ENCODE data around the gene CIDEC.

Gene CIDEC, protein sequence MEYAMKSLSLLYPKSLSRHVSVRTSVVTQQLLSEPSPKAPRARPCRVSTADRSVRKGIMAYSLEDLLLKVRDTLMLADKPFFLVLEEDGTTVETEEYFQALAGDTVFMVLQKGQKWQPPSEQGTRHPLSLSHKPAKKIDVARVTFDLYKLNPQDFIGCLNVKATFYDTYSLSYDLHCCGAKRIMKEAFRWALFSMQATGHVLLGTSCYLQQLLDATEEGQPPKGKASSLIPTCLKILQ

DNA sequence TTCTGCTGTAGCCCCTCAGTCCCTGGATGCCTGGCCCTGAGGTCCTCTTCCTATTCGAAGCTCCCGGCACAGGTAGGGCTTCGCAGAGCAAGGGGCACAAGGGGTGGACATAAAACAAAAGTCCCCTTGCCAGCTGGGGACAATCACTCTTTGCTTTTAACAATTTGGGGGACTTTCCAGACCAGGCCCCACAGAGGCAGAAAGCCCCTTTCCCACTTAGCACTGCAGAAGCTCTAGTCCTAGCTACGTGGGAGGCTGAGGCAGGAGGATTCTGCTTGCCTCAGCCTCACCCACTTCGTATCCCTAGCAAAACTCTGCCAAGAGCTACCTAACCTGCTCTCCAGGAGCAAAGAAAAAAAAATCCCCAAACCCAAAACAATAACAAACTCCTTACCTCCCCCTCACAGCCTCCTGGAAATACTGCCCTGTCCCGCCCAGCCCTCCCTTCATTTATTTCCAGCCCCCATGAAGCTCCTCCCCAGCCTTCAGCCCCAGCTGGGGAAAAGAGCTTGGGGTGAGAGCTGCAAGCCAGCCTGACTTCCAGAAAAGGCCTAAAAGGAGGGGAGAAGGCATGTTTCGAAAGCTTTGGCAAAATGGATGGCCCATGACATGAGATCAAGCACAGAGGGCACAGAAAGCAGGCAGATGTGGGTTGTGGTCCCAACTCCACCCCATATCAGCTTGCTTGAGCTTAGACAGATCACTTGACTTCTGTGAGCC is at the start of gene CIDEC:
CIDEC (minus strand) TSS at position 424 of the 720 bp plus-strand sequence. CDS start 1,767 bp downstream, outside the sequence.
- Histone ChIP-seq H3K27ac (no peak within 1 kb of the TSS), H3K36me3 (no peaks in the 10 kb centered on the region), H3K27me3 (no peaks in the 10 kb centered on the region), H3K4me1 (no peaks in the 10 kb centered on the region), H3K9me3 (no peaks in the 10 kb centered on the region), H3K4me3 (no peak within 1 kb of the TSS)
- intact Hi-C loops (cut with DNase I; ENCODE audit: low total_unique reads) = no loop called here
- TF ChIP-seq, protein P1, sequence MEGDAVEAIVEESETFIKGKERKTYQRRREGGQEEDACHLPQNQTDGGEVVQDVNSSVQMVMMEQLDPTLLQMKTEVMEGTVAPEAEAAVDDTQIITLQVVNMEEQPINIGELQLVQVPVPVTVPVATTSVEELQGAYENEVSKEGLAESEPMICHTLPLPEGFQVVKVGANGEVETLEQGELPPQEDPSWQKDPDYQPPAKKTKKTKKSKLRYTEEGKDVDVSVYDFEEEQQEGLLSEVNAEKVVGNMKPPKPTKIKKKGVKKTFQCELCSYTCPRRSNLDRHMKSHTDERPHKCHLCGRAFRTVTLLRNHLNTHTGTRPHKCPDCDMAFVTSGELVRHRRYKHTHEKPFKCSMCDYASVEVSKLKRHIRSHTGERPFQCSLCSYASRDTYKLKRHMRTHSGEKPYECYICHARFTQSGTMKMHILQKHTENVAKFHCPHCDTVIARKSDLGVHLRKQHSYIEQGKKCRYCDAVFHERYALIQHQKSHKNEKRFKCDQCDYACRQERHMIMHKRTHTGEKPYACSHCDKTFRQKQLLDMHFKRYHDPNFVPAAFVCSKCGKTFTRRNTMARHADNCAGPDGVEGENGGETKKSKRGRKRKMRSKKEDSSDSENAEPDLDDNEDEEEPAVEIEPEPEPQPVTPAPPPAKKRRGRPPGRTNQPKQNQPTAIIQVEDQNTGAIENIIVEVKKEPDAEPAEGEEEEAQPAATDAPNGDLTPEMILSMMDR (IDR thresholded peaks at IDR 0.05) = no peak
- DNase-seq = no peak

DNA sequence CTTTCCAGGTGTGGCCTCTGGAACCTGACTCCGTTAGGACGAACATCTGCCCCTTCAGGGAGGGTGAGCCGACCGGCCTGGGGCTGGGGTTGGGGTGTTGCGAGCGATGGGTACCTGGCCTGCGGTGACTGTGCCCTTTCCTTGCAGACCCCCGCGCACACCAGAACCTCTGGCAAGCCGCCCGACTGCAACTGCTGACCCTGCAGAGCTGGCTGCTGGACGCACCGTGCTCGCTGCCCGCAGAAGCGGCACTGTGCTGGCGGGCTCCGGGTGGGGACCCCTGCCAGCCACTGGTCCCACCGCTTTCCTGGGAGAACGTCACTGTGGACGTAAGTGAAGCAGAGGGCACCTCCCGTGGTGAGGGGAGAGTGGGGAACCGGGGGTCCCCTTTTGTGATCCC is 48.1 kb upstream of the CIDEC start:
- Histone ChIP-seq H3K9me3 (no peaks in the 10 kb centered on the region), H3K4me3 (no peak overlapping the region), H3K27ac (no peak overlapping the region), H3K36me3 (peaks cover 19 to 71% (median 44%) of the 10 kb centered on the region in 3 donors), H3K4me1 (peaks cover 0 to 8% (median 2%) of the 10 kb centered on the region in 4 donors), H3K27me3 (no peaks in the 10 kb centered on the region)
- no peak for DNase-seq
- TF ChIP-seq, protein P1 (IDR thresholded peaks at IDR 0.05) = no peak
- intact Hi-C loops (cut with DNase I; ENCODE audit: low total_unique reads) = no loop called here

DNA sequence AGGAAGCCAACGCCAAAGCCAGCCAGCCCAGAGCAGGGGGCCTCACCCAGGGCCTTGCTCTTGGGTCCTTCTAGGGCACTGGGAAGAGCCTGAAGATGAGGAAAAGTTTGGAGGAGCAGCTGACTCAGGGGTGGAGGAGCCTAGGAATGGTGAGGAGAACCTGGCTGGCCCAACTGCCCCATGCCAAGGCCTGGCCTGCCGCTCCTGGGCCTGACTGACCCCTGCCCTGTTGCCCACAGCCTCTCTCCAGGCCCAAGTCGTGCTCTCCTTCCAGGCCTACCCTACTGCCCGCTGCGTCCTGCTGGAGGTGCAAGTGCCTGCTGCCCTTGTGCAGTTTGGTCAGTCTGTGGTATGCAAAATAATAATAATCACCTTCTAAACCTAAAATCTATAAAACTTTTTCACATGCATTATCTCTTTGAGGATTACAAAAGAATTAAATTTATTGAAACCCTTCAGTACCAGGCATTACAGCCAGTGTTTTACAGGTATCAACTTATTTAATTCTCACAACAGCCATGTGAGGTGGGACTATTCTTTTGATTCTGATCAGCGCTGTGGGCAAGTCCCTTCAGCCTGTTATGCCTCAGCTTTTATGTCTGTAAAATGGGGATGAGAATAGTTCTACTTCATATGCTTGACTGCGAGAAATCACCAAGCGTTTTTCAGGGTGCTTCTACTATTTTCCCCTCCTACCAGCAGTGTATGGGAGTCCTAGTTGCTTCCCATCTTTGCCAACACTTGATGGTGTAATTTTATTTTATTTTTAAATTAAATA is 38.4 kb upstream of the CIDEC start:
- no peak for DNase-seq
- H3K27ac ChIP-seq = peak overlapping the region; percentile 92 to 95
- intact Hi-C loops (cut with DNase I; ENCODE audit: low total_unique reads) = loop anchor here (5.0 kb wide), 2 partner anchors 56 to 76 kb away; partner anchors contain the start of gene RPUSD3
- no peaks in the 10 kb centered on the region for H3K9me3 ChIP-seq
- H3K36me3 ChIP-seq = peaks cover 0 to 30% (median 14%) of the 10 kb centered on the region in 3 donors
- peaks cover 5 to 51% (median 40%) of the 10 kb centered on the region in 4 donors for H3K4me1 ChIP-seq
- H3K4me3 ChIP-seq = no peak overlapping the region
- TF ChIP-seq, protein P1 (IDR thresholded peaks at IDR 0.05) = no peak
- no peaks in the 10 kb centered on the region for H3K27me3 ChIP-seq

DNA sequence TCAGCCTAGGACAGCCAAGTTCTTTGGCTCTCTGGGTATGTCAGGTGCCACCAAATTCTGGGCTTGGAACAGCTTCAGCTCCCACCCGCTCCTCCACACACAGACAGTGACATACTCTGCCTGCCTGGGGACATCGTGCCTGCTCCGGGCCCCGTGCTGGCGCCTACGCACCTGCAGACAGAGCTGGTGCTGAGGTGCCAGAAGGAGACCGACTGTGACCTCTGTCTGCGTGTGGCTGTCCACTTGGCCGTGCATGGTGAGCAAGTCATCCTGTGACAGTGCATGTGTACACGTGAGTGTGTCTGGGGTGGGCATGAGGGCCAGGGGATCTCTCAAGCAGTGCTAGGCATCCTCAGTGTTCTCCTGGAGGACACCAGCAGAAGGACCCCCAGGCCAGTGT is 37.8 kb upstream of the CIDEC start:
- H3K4me1 ChIP-seq = peaks cover 5 to 57% (median 40%) of the 10 kb centered on the region in 4 donors
- TF ChIP-seq, protein P1 (IDR thresholded peaks at IDR 0.05) = no peak
- peak overlapping the region; percentile 55 to 73 for H3K4me3 ChIP-seq
- no peak for DNase-seq
- intact Hi-C loops (cut with DNase I; ENCODE audit: low total_unique reads) = loop anchor here (5.0 kb wide), 2 partner anchors 56 to 76 kb away; partner anchors contain the start of gene RPUSD3
- H3K27me3 ChIP-seq = no peaks in the 10 kb centered on the region
- peaks cover 0 to 24% (median 13%) of the 10 kb centered on the region in 3 donors for H3K36me3 ChIP-seq
- no peaks in the 10 kb centered on the region for H3K9me3 ChIP-seq
- H3K27ac ChIP-seq = peak overlapping the region; percentile 92 to 95

Data from tibial artery (tissue), 4 donors.